T-helper 2 cell treated with Interferon-gamma antibody and Interleukin-4, amounts not matched to agents 5 μg/mL and 100 μg/mL, for 36 hours (primary cell): Measurements from ENCODE around the gene SVOPL.

Experiments
- DNase-seq: peaks from one replicate; pipeline ENCODE4 v3.0.0; 2021; ENCODE audit warnings: low spot score
- H3K27ac Mint-ChIP-seq: one replicate; pipeline ENCODE4 v1.8.0; 2021; ENCODE audit warnings: mild to moderate bottlenecking, mixed read lengths
- H3K27me3 Mint-ChIP-seq: one replicate; pipeline ENCODE4 v1.8.0; 2021; ENCODE audit warnings: low read depth, mixed read lengths
- H3K36me3 Mint-ChIP-seq: one replicate; pipeline ENCODE4 v1.8.0; 2021; ENCODE audit warnings: low read depth, mixed read lengths
- H3K4me1 Mint-ChIP-seq: one replicate; pipeline ENCODE4 v1.8.0; 2021; ENCODE audit warnings: low read depth, mixed read lengths
- H3K4me3 Mint-ChIP-seq: one replicate; pipeline ENCODE4 v1.8.0; 2022; ENCODE audit warnings: mild to moderate bottlenecking, moderate library complexity, mixed read lengths
- H3K9me3 Mint-ChIP-seq: one replicate; pipeline ENCODE4 v1.8.0; 2021; ENCODE audit warnings: mixed read lengths

Gene SVOPL

DNA sequence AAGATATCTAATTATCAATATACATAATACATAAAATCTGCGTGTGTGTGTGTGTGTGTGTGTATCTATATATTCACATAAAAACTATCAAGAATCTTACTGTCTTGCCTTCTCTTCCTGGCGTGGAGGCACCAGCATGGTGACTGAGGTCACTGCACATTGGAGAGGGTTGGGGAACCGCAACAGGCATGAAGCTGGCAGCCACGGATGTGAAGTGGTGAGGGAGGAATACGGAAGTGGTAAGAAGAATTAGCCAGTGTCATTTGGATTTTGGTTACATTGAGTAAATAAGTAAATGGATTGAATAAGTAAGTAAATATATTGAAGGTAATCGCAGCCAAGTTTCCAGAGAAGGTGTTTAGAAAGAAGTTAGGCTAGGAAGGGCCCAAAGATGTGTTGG is 156.0 kb downstream of the SVOPL start:
- Mint-ChIP-seq H3K4me3 (no peak overlapping the region), H3K36me3 (peaks cover 68% of the 10 kb centered on the region), H3K9me3 (peaks cover 12% of the 10 kb centered on the region), H3K27me3 (no peaks in the 10 kb centered on the region), H3K27ac (no peak overlapping the region), H3K4me1 (peaks cover 18% of the 10 kb centered on the region)
- no peak for DNase-seq
